ENCODE results near the gene PKHD1. TPM values are rescaled to one million over a fixed set of nuclear protein-coding genes. Genes with fewer than 3 reads are reported as not detected.

PKHD1 gene
- total RNA-seq, 1 donor from 2014 or later = 0.02 TPM

DNA sequence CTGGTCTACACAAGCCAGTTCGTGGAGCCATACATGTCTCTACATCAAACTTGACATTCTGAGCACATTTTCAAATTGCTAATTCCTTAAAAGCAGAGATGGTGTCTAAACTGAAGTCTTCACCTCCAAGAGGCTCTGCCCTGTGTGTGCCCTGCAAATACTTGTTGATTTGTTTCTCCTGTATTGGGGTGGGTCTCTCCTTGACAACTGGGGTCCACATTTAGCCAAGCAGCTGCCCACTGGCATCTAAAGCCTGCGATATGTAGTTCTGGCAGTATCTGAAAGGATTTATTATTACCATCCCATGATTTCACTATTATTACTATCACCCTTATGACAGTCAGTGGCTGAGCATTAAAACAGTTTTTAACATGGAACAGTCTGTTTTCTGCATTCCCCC, 45.9 kb upstream of the PKHD1 start:
- H3K9me3 Mint-ChIP-seq = no peaks in the 10 kb centered on the region
- no peak overlapping the region for H3K4me3 Mint-ChIP-seq
- TF ChIP-seq, protein P1, sequence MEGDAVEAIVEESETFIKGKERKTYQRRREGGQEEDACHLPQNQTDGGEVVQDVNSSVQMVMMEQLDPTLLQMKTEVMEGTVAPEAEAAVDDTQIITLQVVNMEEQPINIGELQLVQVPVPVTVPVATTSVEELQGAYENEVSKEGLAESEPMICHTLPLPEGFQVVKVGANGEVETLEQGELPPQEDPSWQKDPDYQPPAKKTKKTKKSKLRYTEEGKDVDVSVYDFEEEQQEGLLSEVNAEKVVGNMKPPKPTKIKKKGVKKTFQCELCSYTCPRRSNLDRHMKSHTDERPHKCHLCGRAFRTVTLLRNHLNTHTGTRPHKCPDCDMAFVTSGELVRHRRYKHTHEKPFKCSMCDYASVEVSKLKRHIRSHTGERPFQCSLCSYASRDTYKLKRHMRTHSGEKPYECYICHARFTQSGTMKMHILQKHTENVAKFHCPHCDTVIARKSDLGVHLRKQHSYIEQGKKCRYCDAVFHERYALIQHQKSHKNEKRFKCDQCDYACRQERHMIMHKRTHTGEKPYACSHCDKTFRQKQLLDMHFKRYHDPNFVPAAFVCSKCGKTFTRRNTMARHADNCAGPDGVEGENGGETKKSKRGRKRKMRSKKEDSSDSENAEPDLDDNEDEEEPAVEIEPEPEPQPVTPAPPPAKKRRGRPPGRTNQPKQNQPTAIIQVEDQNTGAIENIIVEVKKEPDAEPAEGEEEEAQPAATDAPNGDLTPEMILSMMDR (IDR thresholded peaks at IDR 0.05; ENCODE audit: unreplicated experiment) = no peak
- H3K36me3 Mint-ChIP-seq = no peaks in the 10 kb centered on the region
- H3K4me1 Mint-ChIP-seq = peaks cover 24% of the 10 kb centered on the region
- H3K27ac Mint-ChIP-seq = no peak overlapping the region
- DNase-seq (ENCODE audit: low spot score in 2 of 2, unreplicated experiment in 2 of 2) = no peak
- H3K27me3 Mint-ChIP-seq (ENCODE audit: low read depth) = peaks cover 21% of the 10 kb centered on the region

DNA sequence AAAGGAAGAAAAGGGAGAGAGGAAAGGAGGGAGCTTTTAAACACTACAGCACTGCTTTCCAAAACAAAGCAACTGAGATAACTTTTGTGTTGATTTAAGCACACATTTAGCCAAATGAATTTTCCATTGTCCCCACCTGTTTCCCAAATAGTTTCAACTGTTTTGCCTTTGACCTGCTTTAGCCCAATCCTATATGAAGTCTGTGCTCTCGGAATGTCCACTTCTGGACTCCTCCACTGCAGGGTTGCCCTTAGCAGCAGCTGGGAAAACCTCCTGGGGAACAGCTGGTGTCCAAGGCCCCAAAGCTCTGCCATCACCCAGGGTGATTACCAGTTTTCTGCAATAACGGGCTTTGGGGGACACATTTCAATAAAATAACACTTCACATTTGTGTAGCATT, 44.9 kb upstream of the PKHD1 start:
- Mint-ChIP-seq H3K36me3 (no peaks in the 10 kb centered on the region), H3K4me1 (peaks cover 23% of the 10 kb centered on the region), H3K4me3 (no peak overlapping the region), H3K27ac (no peak overlapping the region), H3K9me3 (peaks cover 6% of the 10 kb centered on the region), H3K27me3 (ENCODE audit: low read depth) (peaks cover 15% of the 10 kb centered on the region)
- TF ChIP-seq, protein P1 (IDR thresholded peaks at IDR 0.05; ENCODE audit: unreplicated experiment) = no peak
- no peak for DNase-seq (ENCODE audit: low spot score in 2 of 2, unreplicated experiment in 2 of 2)

DNA sequence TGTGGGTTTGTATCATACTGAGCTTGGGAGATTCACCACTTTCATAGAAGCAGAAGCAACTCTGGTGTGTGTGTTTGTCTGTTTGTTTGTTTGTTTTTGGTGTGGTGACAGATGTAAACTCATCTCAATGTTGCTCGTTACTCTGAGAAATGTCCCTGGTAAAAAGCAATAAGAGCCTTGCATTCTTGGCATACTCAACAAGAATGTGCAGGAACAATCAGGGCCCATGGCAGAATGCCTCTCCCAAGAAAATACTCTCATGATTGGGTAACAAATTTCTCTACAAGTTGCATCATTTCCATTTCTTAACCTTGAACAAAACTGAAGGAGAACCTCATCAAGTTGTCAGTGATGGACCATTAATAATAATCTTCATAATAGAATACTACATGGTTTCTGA, 43.0 kb upstream of the PKHD1 start:
- Mint-ChIP-seq H3K9me3 (peaks cover 6% of the 10 kb centered on the region), H3K27me3 (ENCODE audit: low read depth) (peaks cover 4% of the 10 kb centered on the region), H3K4me1 (peaks cover 7% of the 10 kb centered on the region)

DNA sequence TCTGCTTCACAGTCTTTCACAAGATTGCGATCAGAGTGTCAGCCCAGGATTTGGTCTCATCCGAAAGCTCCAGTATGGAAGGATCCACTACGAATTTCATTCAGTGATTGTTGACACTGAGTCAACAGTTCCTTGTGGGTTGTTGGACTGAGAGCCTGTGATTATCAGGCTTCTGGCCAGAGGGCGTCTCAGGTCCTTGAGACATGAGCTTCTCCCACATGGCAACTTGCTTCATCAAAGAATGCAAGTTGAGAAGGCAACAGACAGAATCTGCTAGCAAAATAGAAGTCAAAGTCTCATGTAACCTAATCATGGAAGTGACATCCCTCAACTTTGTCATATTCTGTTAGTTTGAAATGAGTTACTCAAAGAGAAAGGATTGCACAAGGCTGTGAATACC, 40.5 kb upstream of the PKHD1 start:
- Mint-ChIP-seq H3K27me3 (ENCODE audit: low read depth) (peaks cover 2% of the 10 kb centered on the region), H3K4me3 (no peak overlapping the region), H3K9me3 (peaks cover 6% of the 10 kb centered on the region), H3K36me3 (no peaks in the 10 kb centered on the region), H3K4me1 (peaks cover 7% of the 10 kb centered on the region), H3K27ac (no peak overlapping the region)
- no peak for DNase-seq (ENCODE audit: low spot score in 2 of 2, unreplicated experiment in 2 of 2)
- TF ChIP-seq, protein P1 (IDR thresholded peaks at IDR 0.05; ENCODE audit: unreplicated experiment) = no peak

More for the DNA sequence above, 43.0 kb upstream of the PKHD1 start:
- no peak overlapping the region for H3K27ac Mint-ChIP-seq
- no peak overlapping the region for H3K4me3 Mint-ChIP-seq
- DNase-seq (ENCODE audit: low spot score in 2 of 2, unreplicated experiment in 2 of 2) = no peak
- no peaks in the 10 kb centered on the region for H3K36me3 Mint-ChIP-seq
- TF ChIP-seq, protein P1 (IDR thresholded peaks at IDR 0.05; ENCODE audit: unreplicated experiment) = no peak

- Mint-ChIP-seq H3K4me3 (no peak overlapping the region), H3K36me3 (no peaks in the 10 kb centered on the region), H3K27ac (no peak overlapping the region), H3K27me3 (ENCODE audit: low read depth) (peaks cover 4% of the 10 kb centered on the region), H3K4me1 (peaks cover 7% of the 10 kb centered on the region), H3K9me3 (peaks cover 6% of the 10 kb centered on the region)
- TF ChIP-seq, protein P1 (IDR thresholded peaks at IDR 0.05; ENCODE audit: unreplicated experiment) = no peak
- DNase-seq (ENCODE audit: low spot score in 2 of 2, unreplicated experiment in 2 of 2) = no peak
These were observed 38.8 kb upstream of the PKHD1 start for GRCh38 chr6:52126231-52126630.

GRCh38 chr6:52125572-52125971, 38.2 kb upstream of the PKHD1 start:
- Mint-ChIP-seq H3K27ac (no peak overlapping the region), H3K27me3 (ENCODE audit: low read depth) (peaks cover 4% of the 10 kb centered on the region), H3K36me3 (no peaks in the 10 kb centered on the region), H3K4me3 (no peak overlapping the region), H3K4me1 (peaks cover 6% of the 10 kb centered on the region), H3K9me3 (peaks cover 6% of the 10 kb centered on the region)
- TF ChIP-seq, protein P1 (IDR thresholded peaks at IDR 0.05; ENCODE audit: unreplicated experiment) = no peak
- no peak for DNase-seq (ENCODE audit: low spot score in 2 of 2, unreplicated experiment in 2 of 2)
